HepG2 (cell line): ENCODE data around the gene ZKSCAN8. TPM values are rescaled to one million over a fixed set of nuclear protein-coding genes. Genes with fewer than 3 reads are reported as not detected.

Source experiments
- BORCS8-MEF2B ChIP-seq: sonication (generic); formaldehyde crosslinking; IDR thresholded peaks from 2 replicates; pipeline ENCODE4 v1.8.0; 2022; ENCODE audit warnings: mild to moderate bottlenecking, missing genetic modification reagents
- DR1 ChIP-seq: sonication (generic); formaldehyde crosslinking; IDR thresholded peaks from 2 replicates; pipeline ENCODE4 v1.8.0; 2021; ENCODE audit warnings: mild to moderate bottlenecking, missing genetic modification reagents, inconsistent platforms
- HIVEP1 ChIP-seq: sonication (generic); formaldehyde crosslinking; IDR thresholded peaks from 2 replicates; pipeline ENCODE4 v1.4.0; 2020; ENCODE audit warnings: mild to moderate bottlenecking, missing genetic modification reagents
- MTF2 ChIP-seq: sonication (generic); formaldehyde crosslinking; IDR thresholded peaks from 2 replicates; pipeline ENCODE4 v1.5.0; 2020; ENCODE audit warnings: missing genetic modification reagents, borderline replicate concordance
- NFYB ChIP-seq: sonication (generic); formaldehyde crosslinking; IDR thresholded peaks from 2 replicates; pipeline ENCODE4 v1.4.0; 2020; ENCODE audit warnings: missing genetic modification reagents
- NR2F1 ChIP-seq, 2 experiments: fragments of 450-650 bp in 1 of 2; formaldehyde crosslinking in 1 of 2; IDR thresholded peaks; 2 replicates each; pipeline versions ENCODE4 v1.5.0 to v1.6.1; 2016 to 2020; ENCODE audit warnings: mild to moderate bottlenecking in 1 of 2, missing compliant biosample characterization in 1 of 2, missing genetic modification reagents in 1 of 2, moderate library complexity in 1 of 2
- NR3C1 ChIP-seq: sonication (generic); formaldehyde crosslinking; IDR thresholded peaks from 2 replicates; pipeline ENCODE4 v1.4.0; 2020; ENCODE audit warnings: missing genetic modification reagents
- PAF1 ChIP-seq: IDR thresholded peaks from 2 replicates; pipeline ENCODE4 v1.6.1; 2016; ENCODE audit warnings: missing genetic modification reagents, missing compliant biosample characterization
- PAX8 ChIP-seq: sonication (generic); formaldehyde crosslinking; IDR thresholded peaks from 2 replicates; pipeline ENCODE4 v1.8.0; 2022; ENCODE audit warnings: mild to moderate bottlenecking, missing genetic modification reagents, borderline replicate concordance
- SP140L ChIP-seq: sonication (generic); formaldehyde crosslinking; IDR thresholded peaks from 2 replicates; pipeline ENCODE4 v1.4.0; 2020; ENCODE audit warnings: missing genetic modification reagents, borderline replicate concordance
- SRY ChIP-seq: sonication (generic); formaldehyde crosslinking; IDR thresholded peaks from 2 replicates; pipeline ENCODE4 v1.8.0; 2022; ENCODE audit warnings: mild to moderate bottlenecking, missing genetic modification reagents
- TBX2 ChIP-seq: sonication (generic); formaldehyde crosslinking; IDR thresholded peaks from 2 replicates; pipeline ENCODE4 v1.5.0; 2020; ENCODE audit warnings: missing genetic modification reagents, mild to moderate bottlenecking, borderline replicate concordance
- ZBTB7B ChIP-seq: sonication (generic); formaldehyde crosslinking; IDR thresholded peaks from 2 replicates; pipeline ENCODE4 v1.4.0; 2020; ENCODE audit warnings: missing genetic modification reagents
- ZNF7 ChIP-seq: IDR thresholded peaks from 2 replicates; pipeline ENCODE4 v1.6.1; 2016; ENCODE audit warnings: missing biosample characterization, missing genetic modification reagents
- ZSCAN25 ChIP-seq: sonication (generic); formaldehyde crosslinking; IDR thresholded peaks from 2 replicates; pipeline ENCODE4 v1.8.0; 2022; ENCODE audit warnings: mild to moderate bottlenecking, missing genetic modification reagents
- polyA plus RNA-seq, 8 experiments: library from polyadenylated mRNA; depleted of rRNA in 3 of 8; stranded (reverse) in 7 of 8; unstranded in 1 of 8; fragments of >200 nt; fragmentation: Illumina TruSeq in 4 of 8; extraction: Trizol in 4 of 8; gene quantifications; 2 replicates each; pipeline versions ENCODE4 v1.2.1 to v1.2.3, GENCODE V29; 2011 to 2016; ENCODE audit warnings: low read depth in 4 of 8, missing spikeins in 1 of 8, mixed read lengths in 1 of 8; ENCODE audit not compliant: insufficient read depth in 1 of 8
- total RNA-seq, 5 experiments: library from RNA; depleted of rRNA; stranded (reverse); fragments of >200 nt; fragmentation: Illumina TruSeq; extraction: Trizol; gene quantifications; 2 replicates each; pipeline ENCODE4 v1.2.3, GENCODE V29; 2016; ENCODE audit warnings: low read depth in 1 of 5
- TF ChIP-seq, protein P1 (sequence below): sonication (generic); formaldehyde crosslinking; IDR thresholded peaks from 2 replicates; pipeline ENCODE4 v1.9.0; 2022; ENCODE audit warnings: missing genetic modification reagents, mild to moderate bottlenecking, borderline replicate concordance
- TF ChIP-seq, protein P2 (sequence below): sonication (generic); formaldehyde crosslinking; IDR thresholded peaks from 2 replicates; pipeline ENCODE4 v1.4.0; 2020; ENCODE audit warnings: mild to moderate bottlenecking, missing genetic modification reagents
- TF ChIP-seq, protein P3 (sequence below): sonication (generic); formaldehyde crosslinking; IDR thresholded peaks from 2 replicates; pipeline ENCODE4 v1.5.0; 2020; ENCODE audit warnings: mild to moderate bottlenecking, missing genetic modification reagents, borderline replicate concordance
- TF ChIP-seq, protein P4 (sequence below): fragments of 450-650 bp; IDR thresholded peaks from 2 replicates; pipeline ENCODE4 v1.6.1; 2017; ENCODE audit warnings: mild to moderate bottlenecking

The ZKSCAN8 gene
- total and polyA plus RNA-seq, 2 of the 13 experiments (the other 11 are each of a cell fraction or from before 2014, with no cell fraction given), result 12.4 to 20.9 TPM

DNA sequence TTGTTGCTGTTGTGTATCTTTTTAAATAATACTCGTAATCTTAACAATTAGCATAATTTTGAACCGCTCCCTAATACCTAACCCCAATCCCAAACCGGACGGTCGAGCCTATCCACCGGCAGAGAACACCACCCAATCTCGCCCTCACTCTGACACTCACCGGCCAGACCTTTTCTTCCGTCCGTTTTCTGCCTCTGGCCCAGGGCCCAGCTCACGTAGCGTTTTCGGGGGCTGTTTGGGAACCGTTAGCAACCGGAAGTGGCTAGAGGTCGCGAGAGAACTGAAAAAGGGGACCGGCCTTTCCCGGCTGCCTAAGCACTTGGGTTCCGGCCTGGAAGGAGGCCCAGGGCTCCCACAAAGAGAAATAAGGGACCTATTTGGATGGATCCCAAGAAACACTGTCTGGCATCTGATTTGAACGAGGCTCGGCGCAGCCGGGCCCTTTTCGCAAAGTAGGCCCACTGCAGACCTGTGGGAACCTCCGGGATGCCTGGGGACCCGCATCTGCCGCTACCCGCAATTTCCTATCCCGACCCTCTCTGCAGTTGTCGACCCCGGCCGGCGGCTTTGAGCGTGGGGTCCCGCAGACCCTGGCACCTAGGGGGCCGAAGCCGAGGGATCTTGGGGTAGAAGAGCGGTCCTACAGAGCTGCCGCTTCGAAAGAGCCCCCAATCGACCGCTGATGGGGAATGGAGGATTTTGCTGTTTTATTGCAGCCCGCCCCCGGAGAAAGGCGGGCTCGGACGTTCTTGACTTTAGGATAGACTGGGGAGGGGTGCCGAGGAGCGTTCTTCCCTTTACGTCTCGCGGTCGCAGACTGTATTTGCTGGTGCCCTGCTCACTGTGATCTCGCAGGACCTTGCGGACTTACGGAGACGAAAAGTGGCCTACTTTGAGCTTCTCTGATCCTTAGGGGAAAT lies 4.8 kb upstream of the ZKSCAN8 start (continued):
- TF ChIP-seq DR1 (CRISPR knock-in tag), result peak; percentile 81
- TF ChIP-seq TBX2 (CRISPR knock-in tag), result peak; percentile 92
- TF ChIP-seq, protein P1, sequence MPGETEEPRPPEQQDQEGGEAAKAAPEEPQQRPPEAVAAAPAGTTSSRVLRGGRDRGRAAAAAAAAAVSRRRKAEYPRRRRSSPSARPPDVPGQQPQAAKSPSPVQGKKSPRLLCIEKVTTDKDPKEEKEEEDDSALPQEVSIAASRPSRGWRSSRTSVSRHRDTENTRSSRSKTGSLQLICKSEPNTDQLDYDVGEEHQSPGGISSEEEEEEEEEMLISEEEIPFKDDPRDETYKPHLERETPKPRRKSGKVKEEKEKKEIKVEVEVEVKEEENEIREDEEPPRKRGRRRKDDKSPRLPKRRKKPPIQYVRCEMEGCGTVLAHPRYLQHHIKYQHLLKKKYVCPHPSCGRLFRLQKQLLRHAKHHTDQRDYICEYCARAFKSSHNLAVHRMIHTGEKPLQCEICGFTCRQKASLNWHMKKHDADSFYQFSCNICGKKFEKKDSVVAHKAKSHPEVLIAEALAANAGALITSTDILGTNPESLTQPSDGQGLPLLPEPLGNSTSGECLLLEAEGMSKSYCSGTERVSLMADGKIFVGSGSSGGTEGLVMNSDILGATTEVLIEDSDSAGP (CRISPR knock-in tag), result peak; percentile 96
- peak; percentile 49; the same call in 1 of the 2 replicates for TF ChIP-seq ZSCAN25 (CRISPR knock-in tag)
- TF ChIP-seq, protein P2, sequence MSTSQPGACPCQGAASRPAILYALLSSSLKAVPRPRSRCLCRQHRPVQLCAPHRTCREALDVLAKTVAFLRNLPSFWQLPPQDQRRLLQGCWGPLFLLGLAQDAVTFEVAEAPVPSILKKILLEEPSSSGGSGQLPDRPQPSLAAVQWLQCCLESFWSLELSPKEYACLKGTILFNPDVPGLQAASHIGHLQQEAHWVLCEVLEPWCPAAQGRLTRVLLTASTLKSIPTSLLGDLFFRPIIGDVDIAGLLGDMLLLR, result peak; percentile 63; the same call in 1 of the 2 replicates
- TF ChIP-seq, protein P3, sequence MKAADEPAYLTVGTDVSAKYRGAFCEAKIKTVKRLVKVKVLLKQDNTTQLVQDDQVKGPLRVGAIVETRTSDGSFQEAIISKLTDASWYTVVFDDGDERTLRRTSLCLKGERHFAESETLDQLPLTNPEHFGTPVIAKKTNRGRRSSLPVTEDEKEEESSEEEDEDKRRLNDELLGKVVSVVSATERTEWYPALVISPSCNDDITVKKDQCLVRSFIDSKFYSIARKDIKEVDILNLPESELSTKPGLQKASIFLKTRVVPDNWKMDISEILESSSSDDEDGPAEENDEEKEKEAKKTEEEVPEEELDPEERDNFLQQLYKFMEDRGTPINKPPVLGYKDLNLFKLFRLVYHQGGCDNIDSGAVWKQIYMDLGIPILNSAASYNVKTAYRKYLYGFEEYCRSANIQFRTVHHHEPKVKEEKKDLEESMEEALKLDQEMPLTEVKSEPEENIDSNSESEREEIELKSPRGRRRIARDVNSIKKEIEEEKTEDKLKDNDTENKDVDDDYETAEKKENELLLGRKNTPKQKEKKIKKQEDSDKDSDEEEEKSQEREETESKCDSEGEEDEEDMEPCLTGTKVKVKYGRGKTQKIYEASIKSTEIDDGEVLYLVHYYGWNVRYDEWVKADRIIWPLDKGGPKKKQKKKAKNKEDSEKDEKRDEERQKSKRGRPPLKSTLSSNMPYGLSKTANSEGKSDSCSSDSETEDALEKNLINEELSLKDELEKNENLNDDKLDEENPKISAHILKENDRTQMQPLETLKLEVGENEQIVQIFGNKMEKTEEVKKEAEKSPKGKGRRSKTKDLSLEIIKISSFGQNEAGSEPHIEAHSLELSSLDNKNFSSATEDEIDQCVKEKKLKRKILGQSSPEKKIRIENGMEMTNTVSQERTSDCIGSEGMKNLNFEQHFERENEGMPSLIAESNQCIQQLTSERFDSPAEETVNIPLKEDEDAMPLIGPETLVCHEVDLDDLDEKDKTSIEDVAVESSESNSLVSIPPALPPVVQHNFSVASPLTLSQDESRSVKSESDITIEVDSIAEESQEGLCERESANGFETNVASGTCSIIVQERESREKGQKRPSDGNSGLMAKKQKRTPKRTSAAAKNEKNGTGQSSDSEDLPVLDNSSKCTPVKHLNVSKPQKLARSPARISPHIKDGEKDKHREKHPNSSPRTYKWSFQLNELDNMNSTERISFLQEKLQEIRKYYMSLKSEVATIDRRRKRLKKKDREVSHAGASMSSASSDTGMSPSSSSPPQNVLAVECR (CRISPR knock-in tag), result peak; percentile 94; the same call in 1 of the 2 replicates
- TF ChIP-seq NR2F1 (CRISPR knock-in tag; IDR thresholded peaks at IDR 0.05), result peak in 1 of 2 experiments; percentile 40; a peak in 1 of 4 replicates
- no peak for TF ChIP-seq NR3C1 (CRISPR knock-in tag)
- TF ChIP-seq MTF2 (CRISPR knock-in tag), result no peak
- TF ChIP-seq BORCS8-MEF2B (CRISPR knock-in tag), result peak; percentile 87; the same call in 1 of the 2 replicates
- TF ChIP-seq ZBTB7B (CRISPR knock-in tag), result peak; percentile 96
- peak; percentile 75 for TF ChIP-seq HIVEP1 (CRISPR knock-in tag)
- peak; percentile 97; the same call in 1 of the 2 replicates for TF ChIP-seq SP140L (CRISPR knock-in tag)
- TF ChIP-seq SRY, result peak; percentile 83; the same call in 1 of the 2 replicates
- TF ChIP-seq, protein P4, sequence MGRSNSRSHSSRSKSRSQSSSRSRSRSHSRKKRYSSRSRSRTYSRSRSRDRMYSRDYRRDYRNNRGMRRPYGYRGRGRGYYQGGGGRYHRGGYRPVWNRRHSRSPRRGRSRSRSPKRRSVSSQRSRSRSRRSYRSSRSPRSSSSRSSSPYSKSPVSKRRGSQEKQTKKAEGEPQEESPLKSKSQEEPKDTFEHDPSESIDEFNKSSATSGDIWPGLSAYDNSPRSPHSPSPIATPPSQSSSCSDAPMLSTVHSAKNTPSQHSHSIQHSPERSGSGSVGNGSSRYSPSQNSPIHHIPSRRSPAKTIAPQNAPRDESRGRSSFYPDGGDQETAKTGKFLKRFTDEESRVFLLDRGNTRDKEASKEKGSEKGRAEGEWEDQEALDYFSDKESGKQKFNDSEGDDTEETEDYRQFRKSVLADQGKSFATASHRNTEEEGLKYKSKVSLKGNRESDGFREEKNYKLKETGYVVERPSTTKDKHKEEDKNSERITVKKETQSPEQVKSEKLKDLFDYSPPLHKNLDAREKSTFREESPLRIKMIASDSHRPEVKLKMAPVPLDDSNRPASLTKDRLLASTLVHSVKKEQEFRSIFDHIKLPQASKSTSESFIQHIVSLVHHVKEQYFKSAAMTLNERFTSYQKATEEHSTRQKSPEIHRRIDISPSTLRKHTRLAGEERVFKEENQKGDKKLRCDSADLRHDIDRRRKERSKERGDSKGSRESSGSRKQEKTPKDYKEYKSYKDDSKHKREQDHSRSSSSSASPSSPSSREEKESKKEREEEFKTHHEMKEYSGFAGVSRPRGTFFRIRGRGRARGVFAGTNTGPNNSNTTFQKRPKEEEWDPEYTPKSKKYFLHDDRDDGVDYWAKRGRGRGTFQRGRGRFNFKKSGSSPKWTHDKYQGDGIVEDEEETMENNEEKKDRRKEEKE, result no peak
- TF ChIP-seq NFYB (CRISPR knock-in tag), result peak; percentile 50
- peak; percentile 80; the same call in 1 of the 2 replicates for TF ChIP-seq PAX8 (CRISPR knock-in tag)
- TF ChIP-seq PAF1 (CRISPR knock-in tag), result no peak
- TF ChIP-seq ZNF7 (CRISPR knock-in tag), result no peak
